A204.1 (cell line): ENCODE measurements around the gene PIP5KL1.

Experiments used
- FAIRE-seq: peaks from 2 replicates; lab custom pipeline; 2012; peaks lifted over from hg19 to GRCh38; lab: Jason Lieb, UNC

PIP5KL1 gene

DNA sequence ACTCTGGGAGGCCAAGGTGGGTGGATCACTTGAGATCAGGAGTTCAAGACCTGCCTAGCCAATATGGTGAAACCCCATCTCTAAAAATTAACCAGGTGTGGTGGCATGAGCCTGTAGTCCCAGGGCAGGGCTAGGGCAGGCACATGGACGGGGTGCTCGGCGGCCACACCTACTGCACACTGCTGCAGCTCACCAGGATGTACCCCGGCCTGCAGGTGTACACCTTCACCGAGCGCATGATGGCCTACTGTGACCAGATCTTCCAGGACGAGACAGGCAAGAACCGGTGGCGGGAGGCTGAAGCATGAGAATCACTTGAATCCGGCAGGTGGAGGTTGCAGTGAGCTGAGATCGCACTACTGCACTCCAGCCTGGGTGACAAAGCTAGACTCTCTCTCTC, 16.9 kb downstream of the PIP5KL1 start:
- FAIRE-seq = no peak

GRCh38 chr9:127912882-127913281, 17.7 kb downstream of the PIP5KL1 start:
- FAIRE-seq = no peak

DNA sequence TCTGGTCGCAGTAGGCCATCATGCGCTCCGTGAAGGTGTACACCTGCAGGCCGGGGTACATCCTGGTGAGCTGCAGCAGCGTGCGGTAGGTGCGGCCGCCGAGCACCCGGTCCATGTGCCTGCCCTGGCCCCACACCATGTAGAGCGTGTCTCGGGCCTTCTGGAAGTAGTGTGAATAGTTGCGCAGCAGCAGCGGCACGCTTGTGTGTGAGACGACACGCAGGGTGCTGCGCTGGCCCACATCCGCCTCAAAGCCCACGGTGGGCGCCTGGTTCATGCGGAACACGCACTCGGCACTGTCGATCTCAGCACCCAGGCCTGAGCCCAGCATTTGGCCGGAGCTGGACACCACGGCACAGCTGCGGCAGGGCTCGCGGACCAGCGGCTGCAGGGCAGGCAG, 18.3 kb downstream of the PIP5KL1 start:
- no peak for FAIRE-seq

DNA sequence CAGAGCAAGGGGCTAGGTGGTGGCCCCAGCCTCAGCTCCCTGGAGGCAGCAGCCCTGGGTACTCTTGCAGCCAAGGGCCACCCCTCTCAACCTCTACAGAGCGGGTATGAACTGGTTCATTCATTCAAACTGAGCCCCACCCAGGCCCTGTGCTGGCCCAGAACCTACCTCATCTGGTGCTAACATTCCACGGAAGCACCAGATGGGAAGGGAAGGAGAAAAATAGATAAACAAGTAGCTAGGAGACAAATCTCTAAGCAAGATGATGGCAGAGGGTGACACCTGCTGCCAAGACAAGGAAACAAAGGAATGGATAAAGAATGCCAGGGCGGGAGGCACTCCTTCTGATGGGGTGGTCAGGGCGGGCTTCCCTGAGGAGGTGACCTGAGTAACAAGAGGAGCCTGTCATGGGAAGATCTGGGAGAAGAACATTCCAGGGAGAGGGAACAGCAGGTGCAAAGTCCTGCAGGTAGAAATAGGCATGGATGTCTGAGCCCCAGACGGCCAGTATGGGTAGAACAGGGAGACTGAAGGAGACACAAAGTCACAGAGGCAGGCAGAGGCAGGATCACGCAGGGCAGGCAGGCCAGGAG, 19.9 kb downstream of the PIP5KL1 start:
- FAIRE-seq = no peak

DNA sequence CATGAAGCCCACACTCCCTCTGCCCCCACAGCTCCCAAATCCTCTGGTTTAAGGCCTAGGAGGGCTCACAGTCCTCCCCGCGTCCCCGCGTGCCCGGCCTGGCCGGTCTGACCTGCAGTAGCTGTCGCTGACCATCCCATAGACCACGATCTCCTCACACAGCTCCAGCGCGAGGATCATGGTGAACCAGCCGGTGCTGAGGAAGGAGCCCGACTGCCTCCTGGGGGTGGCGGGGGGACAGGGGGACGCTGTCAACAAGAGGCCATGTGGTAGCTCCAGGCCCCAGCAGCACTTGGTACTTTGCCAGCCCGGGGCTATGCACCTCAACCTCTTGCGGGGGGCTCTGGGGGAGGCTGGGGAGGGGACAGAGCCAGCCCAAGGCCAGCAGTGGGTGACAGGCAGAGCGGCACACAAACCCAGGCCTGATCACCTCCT, 20.7 kb downstream of the PIP5KL1 start:
- FAIRE-seq = no peak

- FAIRE-seq = no peak
Measured at GRCh38 chr9:127908660-127908926, 22.0 kb downstream of the PIP5KL1 start.

GRCh38 chr9:127907867-127908659, 22.5 kb downstream of the PIP5KL1 start:
- FAIRE-seq = no peak

GRCh38 chr9:127905788-127906191, 24.8 kb downstream of the PIP5KL1 start:
- FAIRE-seq = no peak

GRCh38 chr9:127905004-127905728, 25.4 kb downstream of the PIP5KL1 start:
- no peak for FAIRE-seq

DNA sequence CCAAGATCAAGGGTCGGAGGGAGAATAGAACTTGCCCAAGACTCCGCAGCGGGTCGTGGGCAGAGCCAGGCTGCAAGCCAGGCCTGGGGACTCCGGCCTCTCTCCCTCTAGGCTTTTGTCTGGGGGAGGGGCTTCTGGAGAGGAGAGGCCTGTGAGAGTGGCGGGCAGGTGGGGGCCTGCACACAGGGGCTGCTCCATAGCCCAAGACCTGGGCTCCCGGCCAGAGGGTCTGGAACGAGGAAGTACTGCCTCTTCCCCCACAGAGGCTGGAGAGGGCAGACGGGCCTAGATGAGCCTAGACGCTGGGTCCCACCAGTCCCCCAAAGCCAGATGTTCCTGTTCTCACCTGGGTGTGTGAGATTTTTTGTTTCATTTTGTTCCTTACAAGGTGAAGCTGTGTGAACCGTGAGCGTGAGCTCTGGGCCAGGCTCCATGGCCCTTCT, 26.0 kb downstream of the PIP5KL1 start:
- no peak for FAIRE-seq

DNA sequence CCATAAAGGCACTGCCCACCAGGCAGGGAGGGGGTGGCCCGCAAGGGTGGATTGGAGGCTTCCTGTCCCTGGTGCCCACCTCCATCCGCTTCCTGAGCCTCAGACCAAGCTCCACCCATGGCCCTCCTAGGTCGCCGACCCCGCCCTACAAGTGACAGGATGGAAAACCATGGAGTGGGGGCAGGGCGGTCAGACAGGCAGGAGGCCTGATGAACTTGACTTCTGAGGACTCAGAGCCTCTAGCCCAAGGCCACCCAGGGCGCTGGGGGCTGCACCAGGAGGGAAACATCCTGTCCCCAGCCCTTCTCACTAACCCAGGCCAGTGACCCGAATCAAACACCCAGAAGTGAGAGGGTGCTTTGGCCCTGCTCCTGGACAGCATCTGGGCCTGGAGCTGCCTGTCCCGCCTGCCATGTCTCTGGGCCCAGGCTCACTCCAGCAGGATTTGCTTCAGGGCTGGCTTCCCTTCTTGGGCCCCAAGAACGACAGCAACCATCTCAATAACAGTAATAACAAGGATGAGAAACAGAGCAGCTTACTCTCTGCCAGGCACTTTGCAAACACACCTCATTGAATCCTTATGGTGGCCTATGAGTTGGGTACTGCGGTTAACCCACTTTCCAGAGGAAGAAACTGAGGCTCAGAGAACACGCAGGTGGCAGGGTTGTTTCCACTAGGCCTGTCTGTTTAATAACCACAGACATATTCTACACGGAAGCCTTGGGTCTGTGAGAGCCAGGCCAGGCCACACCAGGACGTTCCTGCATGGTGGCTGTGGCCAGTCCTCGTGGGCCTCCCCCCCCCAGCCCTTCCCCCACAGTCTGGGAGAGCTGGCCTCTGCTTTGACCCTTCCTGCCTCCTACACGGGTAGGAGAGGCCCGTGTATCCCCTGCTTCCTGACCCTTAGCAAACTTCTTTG, 26.8 kb downstream of the PIP5KL1 start:
- FAIRE-seq = no peak

- no peak for FAIRE-seq
Measured at GRCh38 chr9:127899128-127899943, 31.2 kb downstream of the PIP5KL1 start, which contains the start of gene ST6GALNAC6. Gene ST6GALNAC6, minus strand, starts transcription at chr9:127899603. Its CDS starts 1,622 bp downstream, at chr9:127897981.

DNA sequence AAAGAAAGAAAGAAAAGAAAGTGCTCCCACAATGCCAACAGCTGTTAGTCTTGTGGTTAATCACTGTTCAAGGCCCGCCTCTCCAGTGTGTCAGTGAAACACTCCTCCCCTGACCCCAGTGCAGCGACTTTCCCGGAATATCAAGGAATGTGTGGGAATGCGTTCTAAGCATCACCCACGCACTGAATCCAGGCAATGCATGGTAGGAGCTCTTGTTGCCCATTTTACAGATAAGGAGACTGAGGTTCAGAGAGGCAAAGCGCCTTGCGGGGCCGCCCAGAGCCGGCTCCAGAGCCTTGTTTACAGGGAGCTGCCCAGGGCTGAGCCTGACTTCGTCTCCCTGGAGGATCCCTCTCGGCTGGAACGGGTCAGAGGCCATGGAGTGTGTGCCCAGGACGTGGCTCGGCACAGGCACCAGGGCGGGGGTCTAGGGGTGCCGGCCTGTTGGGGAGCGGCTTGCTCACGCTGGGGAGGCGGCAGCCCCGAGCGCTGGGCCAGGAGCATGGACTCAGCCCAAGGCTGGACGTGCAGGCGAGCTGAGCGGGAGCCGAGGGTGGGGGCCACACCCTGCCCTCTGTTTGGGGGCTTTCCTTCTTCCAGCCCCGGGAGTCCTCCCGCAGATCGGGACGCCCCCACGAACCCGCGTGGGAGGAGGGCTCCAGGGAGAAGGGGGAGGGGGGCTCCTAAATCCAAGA, 32.0 kb downstream of the PIP5KL1 start:
- no peak for FAIRE-seq

DNA sequence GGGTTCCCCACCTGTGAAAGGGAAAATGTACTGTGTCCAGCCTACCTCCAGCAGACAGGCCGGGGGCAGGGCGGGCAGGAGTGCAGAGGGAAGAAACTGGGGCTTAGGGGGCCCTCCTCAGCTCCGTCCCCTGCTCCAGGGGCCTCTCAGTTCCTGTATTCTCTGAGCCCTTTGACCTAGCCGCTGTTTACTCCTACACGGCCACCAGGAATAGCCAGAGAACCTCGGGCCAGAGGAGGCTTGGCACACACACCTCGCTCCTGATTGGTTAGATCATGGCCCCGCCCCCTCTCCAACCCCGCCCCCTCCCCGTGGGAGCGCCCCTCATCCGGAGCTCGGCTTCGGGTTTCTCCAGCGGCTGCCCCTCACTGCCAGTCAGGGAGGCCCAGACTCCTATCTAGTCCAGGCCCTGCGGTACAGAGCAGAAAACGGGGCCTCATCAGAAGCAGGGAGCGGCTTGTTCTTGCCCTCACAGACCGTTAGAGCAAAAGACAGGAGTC, 33.3 kb downstream of the PIP5KL1 start:
- no peak for FAIRE-seq

- no peak for FAIRE-seq
Measured at GRCh38 chr9:127896395-127897192, 34.0 kb downstream of the PIP5KL1 start.

DNA sequence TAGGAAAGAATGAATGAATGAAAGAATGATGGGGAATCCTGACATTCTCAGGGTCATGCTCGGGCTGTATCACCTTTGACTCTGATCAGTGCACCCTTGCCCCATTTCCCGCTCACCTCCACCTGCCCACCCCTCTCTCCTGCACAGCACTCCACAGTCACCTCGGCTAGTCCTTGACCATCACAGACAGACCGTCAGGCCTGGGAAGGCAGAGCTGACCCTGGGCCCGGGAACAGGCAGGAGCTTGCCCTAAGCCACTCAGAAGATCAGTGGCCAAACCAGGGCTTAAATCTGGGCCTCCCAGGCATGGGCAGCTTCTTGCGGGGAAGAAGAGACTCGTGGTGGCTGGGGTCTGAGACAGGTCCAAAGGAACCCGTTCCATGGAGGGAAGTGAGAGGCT, 34.8 kb downstream of the PIP5KL1 start:
- no peak for FAIRE-seq

- FAIRE-seq = no peak
Measured at GRCh38 chr9:127893392-127893791, 37.2 kb downstream of the PIP5KL1 start.

GRCh38 chr9:127892831-127893230, 37.7 kb downstream of the PIP5KL1 start:
- FAIRE-seq = no peak

GRCh38 chr9:127890053-127890452, 40.5 kb downstream of the PIP5KL1 start:
- no peak for FAIRE-seq

- FAIRE-seq = no peak
Measured at GRCh38 chr9:127887792-127888191, 42.8 kb downstream of the PIP5KL1 start.
